ENCODE results near the gene NEB.
"Not testable (repeated sequence)": the region's sequence is repeated elsewhere in the genome, so short reads cannot be mapped to it uniquely, and the experiment has no call there.

NEB gene

GRCh38 chr2:151760139-151760650, 25.9 kb upstream of the NEB start:
- DNase-seq: no peak

- DNase-seq: no peak
These were observed 24.5 kb upstream of the NEB start for GRCh38 chr2:151758744-151759143.

- DNase-seq: no peak
These were observed 23.6 kb upstream of the NEB start for GRCh38 chr2:151757861-151758260.

- no peak for DNase-seq
These were observed 22.5 kb upstream of the NEB start for GRCh38 chr2:151756820-151757219.

GRCh38 chr2:151754253-151754897, 20.1 kb upstream of the NEB start:
- DNase-seq: no peak

- no peak for DNase-seq
These were observed 19.3 kb upstream of the NEB start for GRCh38 chr2:151753540-151753939.

GRCh38 chr2:151745261-151745660, 11.0 kb upstream of the NEB start:
- not testable (repeated sequence) for DNase-seq

GRCh38 chr2:151730262-151730975, 3.9 kb downstream of the NEB start:
- DNase-seq: no peak

- no peak for DNase-seq
These were observed 4.4 kb downstream of the NEB start for GRCh38 chr2:151729837-151730236.

- DNase-seq: no peak
These were observed 4.9 kb downstream of the NEB start for GRCh38 chr2:151729415-151729811.

- DNase-seq: no peak
These were observed 5.4 kb downstream of the NEB start for GRCh38 chr2:151728804-151729414.

GRCh38 chr2:151727593-151728552, 6.4 kb downstream of the NEB start:
- no peak for DNase-seq

GRCh38 chr2:151721161-151721560, 13.1 kb downstream of the NEB start:
- DNase-seq: no peak

GRCh38 chr2:151720521-151720920, 13.8 kb downstream of the NEB start:
- no peak for DNase-seq

- DNase-seq: no peak
These were observed 15.5 kb downstream of the NEB start for GRCh38 chr2:151718796-151719195.

- DNase-seq: no peak
These were observed 16.0 kb downstream of the NEB start for GRCh38 chr2:151718247-151718646.

- DNase-seq: no peak
These were observed 17.6 kb downstream of the NEB start for GRCh38 chr2:151716721-151717120.

GRCh38 chr2:151713291-151713903, 20.9 kb downstream of the NEB start:
- no peak for DNase-seq

- DNase-seq: no peak
These were observed 23.3 kb downstream of the NEB start for GRCh38 chr2:151711025-151711424.

GRCh38 chr2:151708788-151709187, 25.5 kb downstream of the NEB start:
- DNase-seq: no peak

- no peak for DNase-seq
These were observed 26.4 kb downstream of the NEB start for GRCh38 chr2:151707857-151708256.

GRCh38 chr2:151704480-151704961, 29.8 kb downstream of the NEB start:
- not testable (repeated sequence) for DNase-seq
